GM12865 (cell line): ENCODE results near the gene PKN2.
A peak's percentile ranks its signal among the peaks of the same experiment; 100 is the strongest.

ENCODE experiments used
- DNase-seq: peaks from one replicate; pipeline ENCODE4 v3.0.0; 2010; ENCODE audit warnings: low read depth
- H3K4me3 ChIP-seq: 2 replicates; pipeline ENCODE4 v1.5.1; 2011; ENCODE audit warnings: mild to moderate bottlenecking, low read depth, low read length, control low read depth
- TF ChIP-seq, protein P1 (sequence below): IDR thresholded peaks from 2 replicates; pipeline ENCODE4 v1.5.1; 2011; ENCODE audit warnings: low read length, control low read depth, low read depth, inconsistent platforms; ENCODE audit not compliant: insufficient read depth; ENCODE audit errors: missing control alignments

PKN2 gene

DNA sequence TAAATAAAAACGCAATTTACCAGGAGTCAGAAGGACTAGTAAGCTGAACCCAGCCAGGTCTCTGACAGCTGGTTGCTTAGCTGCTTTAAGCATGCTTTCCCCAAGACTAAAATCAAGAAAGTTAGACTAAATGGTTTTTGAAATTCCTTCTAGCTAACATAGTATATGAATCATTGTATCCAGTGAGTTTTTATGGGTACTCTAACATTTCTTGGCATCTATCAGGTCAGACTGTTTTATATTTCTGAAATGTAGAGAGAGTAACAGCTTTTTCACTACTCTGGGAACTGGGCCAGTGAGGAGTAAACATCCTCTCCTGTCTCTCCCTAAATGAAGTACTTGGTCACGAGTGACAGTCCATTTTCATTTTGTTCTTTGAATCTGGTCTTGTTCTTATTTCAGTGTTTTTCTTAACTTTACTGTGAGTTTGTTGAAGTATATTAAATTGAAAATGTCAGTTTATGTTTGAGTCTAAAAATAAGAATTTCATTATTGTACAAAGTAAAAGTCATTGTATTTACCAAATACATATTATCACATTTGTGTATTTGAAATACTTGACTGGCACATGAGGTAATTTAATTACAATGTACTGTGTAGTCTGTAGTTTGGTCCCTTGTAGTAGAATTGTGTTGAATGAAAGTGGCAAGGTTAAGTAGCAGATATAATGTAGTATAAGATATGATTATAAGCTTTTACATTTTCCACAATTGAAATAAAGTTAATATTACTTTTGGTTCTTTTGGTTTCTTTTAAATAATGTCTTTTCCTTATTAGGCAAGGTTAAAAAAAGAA, 47.6 kb downstream of the PKN2 start:
- DNase-seq = peak; percentile 9
- TF ChIP-seq, protein P1, sequence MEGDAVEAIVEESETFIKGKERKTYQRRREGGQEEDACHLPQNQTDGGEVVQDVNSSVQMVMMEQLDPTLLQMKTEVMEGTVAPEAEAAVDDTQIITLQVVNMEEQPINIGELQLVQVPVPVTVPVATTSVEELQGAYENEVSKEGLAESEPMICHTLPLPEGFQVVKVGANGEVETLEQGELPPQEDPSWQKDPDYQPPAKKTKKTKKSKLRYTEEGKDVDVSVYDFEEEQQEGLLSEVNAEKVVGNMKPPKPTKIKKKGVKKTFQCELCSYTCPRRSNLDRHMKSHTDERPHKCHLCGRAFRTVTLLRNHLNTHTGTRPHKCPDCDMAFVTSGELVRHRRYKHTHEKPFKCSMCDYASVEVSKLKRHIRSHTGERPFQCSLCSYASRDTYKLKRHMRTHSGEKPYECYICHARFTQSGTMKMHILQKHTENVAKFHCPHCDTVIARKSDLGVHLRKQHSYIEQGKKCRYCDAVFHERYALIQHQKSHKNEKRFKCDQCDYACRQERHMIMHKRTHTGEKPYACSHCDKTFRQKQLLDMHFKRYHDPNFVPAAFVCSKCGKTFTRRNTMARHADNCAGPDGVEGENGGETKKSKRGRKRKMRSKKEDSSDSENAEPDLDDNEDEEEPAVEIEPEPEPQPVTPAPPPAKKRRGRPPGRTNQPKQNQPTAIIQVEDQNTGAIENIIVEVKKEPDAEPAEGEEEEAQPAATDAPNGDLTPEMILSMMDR = no peak
- H3K4me3 ChIP-seq = no peak overlapping the region

DNA sequence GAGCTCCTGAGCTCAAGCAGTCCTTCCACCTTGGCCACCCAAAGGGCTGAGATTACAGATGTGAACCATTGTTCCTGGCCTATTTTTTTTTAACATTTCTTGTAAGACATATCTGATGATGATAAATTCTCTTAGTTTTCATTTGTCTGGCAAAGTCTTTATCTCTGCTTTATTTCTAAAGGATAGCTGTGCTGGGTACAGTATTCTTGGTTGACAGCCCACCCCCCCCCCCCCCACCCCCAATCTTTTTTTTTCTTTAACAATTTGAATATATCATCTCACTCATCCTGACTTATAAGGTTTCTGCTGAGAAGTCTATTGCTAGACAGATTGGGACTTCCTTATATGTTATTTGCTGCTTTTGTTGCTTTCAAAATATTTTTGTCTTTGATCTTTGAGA, 51.3 kb downstream of the PKN2 start:
- no peak for DNase-seq
- no peak overlapping the region for H3K4me3 ChIP-seq
- TF ChIP-seq, protein P1 = no peak

DNA sequence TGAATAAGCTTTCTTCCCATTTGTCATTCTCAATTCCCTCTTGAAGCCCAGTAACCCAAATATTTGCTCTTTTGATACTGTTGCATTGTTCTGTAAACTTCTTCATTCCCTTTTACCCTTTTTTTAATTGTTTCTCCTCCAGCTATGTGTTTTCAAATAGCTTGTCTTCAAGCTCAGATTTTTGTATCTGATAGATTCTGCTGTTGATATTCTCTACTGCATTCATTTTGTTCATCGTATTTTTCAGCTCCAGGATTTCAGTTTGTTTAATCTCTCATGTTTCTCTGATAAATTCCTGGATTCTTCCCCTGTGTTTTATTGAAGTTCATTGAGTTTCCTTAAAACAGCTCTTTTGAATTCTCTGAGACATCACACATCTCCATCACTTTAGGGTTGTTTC, 51.8 kb downstream of the PKN2 start:
- H3K4me3 ChIP-seq = no peak overlapping the region
- no peak for DNase-seq
- TF ChIP-seq, protein P1 = no peak

DNA sequence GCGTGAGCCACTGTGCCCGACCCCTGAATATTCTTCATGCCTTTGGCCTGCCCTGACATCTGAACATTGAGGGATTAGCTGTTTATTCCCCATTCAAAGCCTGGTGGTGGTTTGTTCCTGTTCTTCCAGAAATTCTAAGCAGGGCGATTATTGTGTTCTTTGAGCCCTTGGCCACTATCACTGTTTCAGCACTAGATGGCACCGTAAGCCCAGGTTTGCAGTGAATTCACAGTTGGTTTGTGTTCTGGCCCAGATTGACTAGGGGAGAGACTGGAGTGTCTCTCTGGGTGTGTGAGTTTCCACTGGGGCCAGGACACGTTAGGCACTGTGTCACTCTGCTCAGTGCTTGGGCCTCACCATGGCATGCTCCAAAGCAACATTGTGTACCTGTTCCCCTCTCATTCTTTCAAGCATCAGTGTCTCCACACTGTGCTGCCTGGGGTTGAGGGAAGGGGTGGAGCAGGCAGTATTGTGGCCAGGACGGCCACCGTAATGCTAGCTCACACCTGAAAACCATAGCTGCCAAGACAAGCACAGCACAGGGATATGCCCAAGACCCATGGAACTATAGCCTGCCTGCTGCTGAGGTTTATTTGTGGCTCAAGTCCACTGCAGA, 52.7 kb downstream of the PKN2 start:
- DNase-seq = peak; percentile 49
- TF ChIP-seq, protein P1 = peak; percentile 55
- H3K4me3 ChIP-seq = no peak overlapping the region

DNA sequence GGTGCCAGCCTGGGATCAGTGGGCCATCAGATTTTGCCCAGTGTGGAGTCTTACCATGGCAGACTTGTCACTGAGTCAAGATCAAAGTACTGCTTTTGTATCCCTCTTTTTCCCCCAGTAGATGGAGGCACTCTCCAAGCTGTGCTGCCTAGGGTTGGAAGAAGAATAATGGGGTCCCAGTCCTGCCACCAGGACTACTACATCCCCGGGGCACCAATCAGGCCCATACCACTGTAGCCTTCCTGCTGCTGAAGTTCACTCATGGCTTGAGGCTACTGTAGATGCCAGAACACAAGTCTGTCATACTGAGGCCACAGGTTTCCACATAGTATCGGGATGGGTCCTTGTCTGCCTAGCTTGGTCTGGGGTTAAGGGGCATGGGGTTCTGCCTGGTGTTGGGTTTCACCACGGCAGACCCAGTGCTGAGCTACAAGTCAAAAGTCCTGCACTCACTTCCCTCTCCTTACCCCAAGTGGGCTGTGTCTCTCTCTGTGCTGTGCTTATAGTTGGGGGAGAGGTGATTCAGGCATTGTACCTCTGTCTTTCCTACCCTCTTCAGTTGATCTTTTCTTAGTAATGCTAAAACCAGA, 53.4 kb downstream of the PKN2 start:
- no peak for DNase-seq
- H3K4me3 ChIP-seq = no peak overlapping the region
- TF ChIP-seq, protein P1 = no peak

DNA sequence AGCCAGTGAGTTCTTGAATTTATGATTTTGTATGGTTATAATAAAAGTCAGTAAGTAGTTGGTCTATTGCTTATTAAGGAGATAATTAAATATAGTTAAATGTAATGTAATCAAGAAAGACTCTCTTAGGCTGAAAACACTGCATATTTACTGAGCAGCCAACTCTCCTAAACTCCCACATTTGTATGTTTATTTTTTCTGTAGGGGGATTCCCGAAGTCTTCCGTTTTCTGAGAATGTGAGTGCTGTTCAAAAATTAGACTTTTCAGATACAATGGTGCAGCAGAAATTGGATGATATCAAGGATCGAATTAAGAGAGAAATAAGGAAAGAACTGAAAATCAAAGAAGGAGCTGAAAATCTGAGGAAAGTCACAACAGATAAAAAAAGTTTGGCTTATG, 56.7 kb downstream of the PKN2 start:
- H3K4me3 ChIP-seq = no peak overlapping the region
- TF ChIP-seq, protein P1 = no peak
- no peak for DNase-seq
